Measurements from ENCODE around the gene PADI3. TPM values are rescaled to one million over a fixed set of nuclear protein-coding genes. Genes with fewer than 3 reads are reported as not detected.

Gene PADI3
- total and polyA plus RNA-seq, 7 donors = 0.51 TPM; not detected in 6

DNA sequence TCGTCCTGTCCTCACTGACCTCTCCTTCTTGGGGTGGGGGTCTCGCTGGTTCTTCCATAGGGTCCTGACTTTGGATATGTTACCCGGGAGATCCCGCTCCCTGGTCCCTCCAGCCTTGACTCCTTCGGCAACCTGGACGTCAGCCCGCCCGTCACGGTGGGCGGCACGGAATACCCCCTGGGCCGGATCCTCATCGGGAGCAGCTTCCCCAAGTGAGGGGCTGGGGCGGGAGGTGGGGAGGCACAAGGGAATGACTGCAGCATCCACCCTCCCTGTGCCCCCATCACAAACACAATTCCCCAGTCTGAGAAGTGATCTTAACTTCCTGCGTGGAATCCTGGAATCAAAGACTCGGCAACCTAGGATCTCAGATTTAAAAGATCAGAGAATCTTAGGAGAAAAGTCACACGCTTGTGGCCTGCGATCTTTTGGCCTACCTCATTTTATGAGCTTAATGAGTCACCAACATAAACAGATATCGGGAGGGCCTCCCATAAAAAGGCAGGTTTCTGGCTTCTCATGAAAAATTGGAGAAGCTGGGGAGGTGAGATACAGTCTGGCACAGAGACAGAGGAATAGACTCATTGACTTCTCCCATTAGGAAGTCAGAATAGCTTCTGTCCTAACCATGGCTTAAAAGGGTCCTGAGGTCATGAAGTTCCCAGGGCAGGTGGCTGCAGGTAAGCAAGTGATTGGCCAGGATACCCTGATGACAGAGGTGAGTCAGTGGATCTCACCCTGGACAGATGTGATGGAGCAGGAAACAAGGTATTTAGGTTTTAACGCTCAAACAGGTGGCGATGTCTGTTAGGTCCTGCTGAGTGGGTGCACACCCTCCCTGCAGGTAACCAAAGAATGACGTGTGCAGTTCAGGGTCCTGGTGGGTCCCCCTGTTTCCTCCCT lies 15.9 kb upstream of the PADI3 start:
- H3K9me3 ChIP-seq = no peaks in the 10 kb centered on the region
- intact Hi-C loops (cut with DNase I) = no loop called here
- TF ChIP-seq EP300 (IDR thresholded peaks at IDR 0.05) = no peak
- TF ChIP-seq POLR2AphosphoS5 (IDR thresholded peaks at IDR 0.05) = no peak
- TF ChIP-seq, protein P1, sequence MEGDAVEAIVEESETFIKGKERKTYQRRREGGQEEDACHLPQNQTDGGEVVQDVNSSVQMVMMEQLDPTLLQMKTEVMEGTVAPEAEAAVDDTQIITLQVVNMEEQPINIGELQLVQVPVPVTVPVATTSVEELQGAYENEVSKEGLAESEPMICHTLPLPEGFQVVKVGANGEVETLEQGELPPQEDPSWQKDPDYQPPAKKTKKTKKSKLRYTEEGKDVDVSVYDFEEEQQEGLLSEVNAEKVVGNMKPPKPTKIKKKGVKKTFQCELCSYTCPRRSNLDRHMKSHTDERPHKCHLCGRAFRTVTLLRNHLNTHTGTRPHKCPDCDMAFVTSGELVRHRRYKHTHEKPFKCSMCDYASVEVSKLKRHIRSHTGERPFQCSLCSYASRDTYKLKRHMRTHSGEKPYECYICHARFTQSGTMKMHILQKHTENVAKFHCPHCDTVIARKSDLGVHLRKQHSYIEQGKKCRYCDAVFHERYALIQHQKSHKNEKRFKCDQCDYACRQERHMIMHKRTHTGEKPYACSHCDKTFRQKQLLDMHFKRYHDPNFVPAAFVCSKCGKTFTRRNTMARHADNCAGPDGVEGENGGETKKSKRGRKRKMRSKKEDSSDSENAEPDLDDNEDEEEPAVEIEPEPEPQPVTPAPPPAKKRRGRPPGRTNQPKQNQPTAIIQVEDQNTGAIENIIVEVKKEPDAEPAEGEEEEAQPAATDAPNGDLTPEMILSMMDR (IDR thresholded peaks at IDR 0.05) = no peak
- TF ChIP-seq POLR2A (IDR thresholded peaks at IDR 0.05) = no peak
- peaks cover 0 to 16% (median 13%) of the 10 kb centered on the region in 4 donors for H3K4me1 ChIP-seq
- 17 to 62% methylated on average over 22 of the region's 22 CpGs for WGBS, 2 donors
- no peaks in the 10 kb centered on the region for H3K36me3 ChIP-seq
- H3K4me3 ChIP-seq = no peak overlapping the region
- H3K27me3 ChIP-seq = no peaks in the 10 kb centered on the region
- no peak for DNase-seq
- peak overlapping the region in 3 of 4 donors; percentile 8 to 53 (median 27) for H3K27ac ChIP-seq

DNA sequence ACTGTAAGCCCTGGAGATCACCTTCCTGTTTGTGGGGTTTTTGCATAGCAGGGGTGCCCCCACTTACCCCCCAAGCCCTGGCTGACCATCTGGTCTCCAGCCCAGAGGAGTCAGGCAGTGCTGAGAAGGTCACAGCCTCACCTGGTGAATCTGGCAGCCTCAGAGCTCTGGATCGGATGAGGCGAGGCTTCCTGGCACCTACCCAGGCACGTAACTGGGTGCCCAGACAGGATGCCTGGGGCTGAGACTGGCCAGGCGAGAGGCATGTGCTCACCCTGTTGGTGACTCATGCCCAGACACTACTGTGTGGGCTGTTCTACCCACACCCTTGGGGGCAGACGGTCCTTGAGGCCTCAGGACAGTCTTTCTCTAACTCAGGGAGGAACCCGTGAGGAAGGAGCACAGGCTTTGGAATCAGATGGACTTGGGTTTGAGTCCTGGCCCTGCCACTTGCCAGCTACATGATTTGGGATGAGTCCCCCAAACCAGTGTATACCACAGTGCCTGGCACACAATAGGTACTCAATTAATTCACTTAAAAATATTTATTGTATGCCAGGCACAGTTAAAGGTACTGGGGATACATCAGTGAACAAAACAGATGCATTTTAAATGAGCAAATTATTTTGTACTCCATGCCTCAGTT lies 15.1 kb upstream of the PADI3 start:
- no peak for DNase-seq
- 4 to 47% methylated on average over 6 of the region's 6 CpGs for WGBS, 2 donors
- no peaks in the 10 kb centered on the region for H3K9me3 ChIP-seq

DNA sequence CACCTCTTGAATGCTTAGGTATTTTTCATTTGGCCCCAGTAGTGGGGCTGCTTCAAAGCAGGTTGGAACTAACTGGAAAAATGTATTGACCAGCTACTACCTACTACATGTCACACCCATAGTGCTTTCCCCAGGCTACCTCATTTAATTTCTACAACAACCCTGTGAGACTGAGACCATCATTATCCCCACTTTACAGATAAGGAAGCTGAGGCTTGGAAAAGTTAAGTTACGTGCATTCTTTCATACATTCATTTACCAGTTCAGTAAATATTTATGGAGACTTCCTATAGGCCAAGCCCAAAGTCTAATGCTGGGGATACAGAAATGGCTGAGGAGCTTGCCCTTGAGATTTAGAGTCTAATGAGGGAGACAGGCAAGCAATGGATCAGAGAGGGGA lies 14.5 kb upstream of the PADI3 start:
- TF ChIP-seq EP300 (IDR thresholded peaks at IDR 0.05) = no peak
- TF ChIP-seq POLR2A (IDR thresholded peaks at IDR 0.05) = no peak
- TF ChIP-seq POLR2AphosphoS5 (IDR thresholded peaks at IDR 0.05) = no peak
- TF ChIP-seq, protein P1 (IDR thresholded peaks at IDR 0.05) = no peak
- intact Hi-C loops (cut with DNase I) = no loop called here
- no peaks in the 10 kb centered on the region for H3K27me3 ChIP-seq
- no peak for DNase-seq
- no peak overlapping the region for H3K4me3 ChIP-seq
- no peaks in the 10 kb centered on the region for H3K36me3 ChIP-seq
- H3K27ac ChIP-seq = peak overlapping the region in 1 of 4 donors; percentile 53
- 61 to 84% methylated on average over 1 of the region's 1 CpG for WGBS, 2 donors
- peaks cover 0 to 16% (median 13%) of the 10 kb centered on the region in 4 donors for H3K4me1 ChIP-seq
- no peaks in the 10 kb centered on the region for H3K9me3 ChIP-seq

More for the DNA sequence above, 15.1 kb upstream of the PADI3 start:
- TF ChIP-seq POLR2AphosphoS5 (IDR thresholded peaks at IDR 0.05) = peak in 3 of 4 donors; percentile 19 to 77 (median 53)
- peak in 1 of 4 donors; percentile 31 for TF ChIP-seq EP300 (IDR thresholded peaks at IDR 0.05)
- TF ChIP-seq POLR2A (IDR thresholded peaks at IDR 0.05) = no peak
- TF ChIP-seq, protein P1 (IDR thresholded peaks at IDR 0.05) = no peak
- peak overlapping the region in 3 of 4 donors; percentile 8 to 53 (median 26) for H3K27ac ChIP-seq
- peaks cover 0 to 16% (median 13%) of the 10 kb centered on the region in 4 donors for H3K4me1 ChIP-seq
- H3K27me3 ChIP-seq = no peaks in the 10 kb centered on the region
- no peaks in the 10 kb centered on the region for H3K36me3 ChIP-seq
- intact Hi-C loops (cut with DNase I) = no loop called here
- H3K4me3 ChIP-seq = no peak overlapping the region

DNA sequence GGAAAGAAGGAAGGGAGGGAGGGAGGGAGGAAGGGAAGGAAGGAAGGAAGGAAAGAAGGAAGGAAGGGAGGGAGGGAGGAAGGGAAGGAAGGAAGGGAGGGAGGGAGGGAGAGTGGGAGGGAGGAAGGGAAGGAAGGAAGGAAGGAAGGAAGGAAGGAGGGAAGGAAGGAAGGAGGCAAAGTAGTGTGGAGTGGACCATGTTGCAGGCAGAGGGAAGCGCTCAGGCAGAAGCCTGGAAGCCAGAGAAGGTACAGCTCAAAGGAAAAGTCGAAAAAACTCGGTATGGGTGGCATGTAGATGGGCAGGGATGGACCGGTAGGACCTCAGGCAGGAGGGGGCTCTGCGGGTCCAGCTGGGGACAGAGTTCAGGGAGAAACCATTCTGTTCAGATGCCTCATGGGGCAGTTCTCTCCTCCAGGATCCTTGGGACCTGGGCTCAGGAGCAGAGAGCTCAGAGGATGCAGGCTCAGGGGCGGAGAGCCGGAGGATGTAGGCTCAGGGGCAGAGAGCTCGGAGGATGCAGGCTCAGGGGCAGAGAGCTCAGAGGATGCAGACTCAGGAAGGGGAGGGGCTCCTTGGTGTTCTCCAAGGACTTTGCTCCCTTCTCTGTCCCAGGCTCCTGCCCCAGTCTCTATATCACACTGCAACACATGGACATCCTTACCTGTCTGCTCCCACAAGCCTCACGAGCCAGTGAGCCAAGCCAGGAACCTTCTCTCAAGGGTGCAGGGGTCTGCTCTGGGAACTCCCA lies 13.6 kb upstream of the PADI3 start:
- DNase-seq = no peak
- Histone ChIP-seq H3K4me3 (no peak overlapping the region), H3K36me3 (no peaks in the 10 kb centered on the region), H3K9me3 (no peaks in the 10 kb centered on the region), H3K27ac (no peak overlapping the region), H3K4me1 (peaks cover 0 to 16% (median 13%) of the 10 kb centered on the region in 4 donors), H3K27me3 (no peaks in the 10 kb centered on the region)
- intact Hi-C loops (cut with DNase I) = no loop called here
- 71 to 84% methylated on average over 9 of the region's 9 CpGs for WGBS, 2 donors
- TF ChIP-seq, protein P1 (IDR thresholded peaks at IDR 0.05) = no peak
- TF ChIP-seq POLR2AphosphoS5 (IDR thresholded peaks at IDR 0.05) (no peak), EP300 (IDR thresholded peaks at IDR 0.05) (no peak), POLR2A (IDR thresholded peaks at IDR 0.05) (no peak)
